HPDE6-E6E7 (cell line): Measurements from ENCODE around the gene KRT81.
"Not testable (repeated sequence)": the region's sequence is repeated elsewhere in the genome, so short reads cannot be mapped to it uniquely, and the experiment has no call there.

ENCODE experiments used
- DNase-seq: peaks from one replicate; pipeline ENCODE4 v3.0.0; 2011; ENCODE audit warnings: missing footprints; ENCODE audit errors: extremely low spot score

Gene KRT81

DNA sequence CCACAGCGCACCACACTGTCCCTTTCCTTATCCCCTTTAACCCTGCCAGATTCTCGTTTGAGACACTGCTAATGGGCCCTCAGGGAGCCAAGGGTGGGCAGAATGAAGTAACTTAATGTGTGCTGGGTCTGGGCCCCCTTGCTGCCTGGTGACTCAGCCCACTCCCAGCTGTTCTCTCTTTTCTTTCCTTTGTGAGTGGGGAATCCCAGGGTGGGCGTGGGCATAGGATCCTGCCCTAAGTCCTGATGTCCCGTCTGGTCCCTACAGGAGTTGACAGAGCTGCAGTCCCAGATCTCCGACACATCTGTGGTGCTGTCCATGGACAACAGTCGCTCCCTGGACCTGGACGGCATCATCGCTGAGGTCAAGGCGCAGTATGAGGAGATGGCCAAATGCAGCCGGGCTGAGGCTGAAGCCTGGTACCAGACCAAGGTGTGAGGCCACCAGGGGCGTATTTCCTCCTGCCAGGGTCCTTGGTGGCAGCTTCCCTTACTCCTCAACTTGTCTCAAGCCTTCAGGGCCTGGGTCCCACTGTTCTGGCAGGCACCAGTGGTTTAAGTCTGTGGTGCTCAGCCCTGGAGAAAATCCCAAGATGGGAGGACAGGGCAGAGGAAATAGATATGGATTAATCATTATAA lies 50.0 kb downstream of the KRT81 start:
- no peak for DNase-seq

GRCh38 chr12:52240247-52240646 lies 51.1 kb downstream of the KRT81 start:
- not testable (repeated sequence) for DNase-seq

- no peak for DNase-seq
These were observed 51.6 kb downstream of the KRT81 start for GRCh38 chr12:52239767-52240166.

GRCh38 chr12:52238916-52239646 lies 52.3 kb downstream of the KRT81 start:
- no peak for DNase-seq

GRCh38 chr12:52238207-52238840 lies 53.0 kb downstream of the KRT81 start:
- DNase-seq: no peak

DNA sequence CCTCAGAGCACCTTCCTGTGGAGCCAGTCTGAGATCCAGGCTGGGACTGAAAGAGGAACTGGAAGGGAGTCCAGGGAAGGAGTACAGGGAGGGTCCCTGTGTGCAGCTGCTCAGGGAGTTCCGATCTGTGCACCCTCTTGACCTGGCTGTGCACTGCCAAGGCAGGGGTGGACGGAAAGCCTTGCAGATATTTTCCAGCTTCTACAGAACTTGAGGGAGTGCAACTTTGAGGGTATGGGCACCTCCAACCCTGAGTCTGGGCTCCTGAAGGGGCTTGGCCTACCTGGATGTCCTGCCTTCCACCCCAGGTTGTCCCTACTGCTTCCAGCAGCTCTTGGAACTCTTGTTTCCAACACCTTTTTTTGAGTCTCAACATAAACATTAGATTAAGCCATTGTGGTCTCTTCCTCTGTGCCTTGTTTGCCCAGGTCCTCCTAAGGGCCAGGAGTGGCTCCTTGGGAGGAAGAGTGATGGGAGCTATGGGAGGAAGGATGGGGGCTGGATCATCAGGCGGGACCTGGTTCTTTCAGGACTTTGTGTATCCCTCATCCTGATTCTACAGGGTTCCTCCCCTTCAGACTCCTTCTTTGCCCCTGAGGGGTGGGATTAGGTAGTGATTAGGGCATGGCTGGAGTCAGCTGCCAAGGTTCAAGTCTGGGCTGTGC lies 54.8 kb downstream of the KRT81 start:
- DNase-seq: no peak
